ENCODE data around the gene TUBAL3.
A peak's percentile ranks its signal among the peaks of the same experiment; 100 is the strongest.

Gene TUBAL3
- long read RNA-seq, donor 1 = 0 reads
- long read RNA-seq, donor 2 = 0 reads
- long read RNA-seq, donor 3 = 0 reads
- long read RNA-seq, donor 4 = 0 reads
- long read RNA-seq, donor 5 = 0 reads
- long read RNA-seq, donor 6 = 0 reads
- long read RNA-seq, donor 7 = 0 reads
- long read RNA-seq, donor 8 = 0 reads

DNA sequence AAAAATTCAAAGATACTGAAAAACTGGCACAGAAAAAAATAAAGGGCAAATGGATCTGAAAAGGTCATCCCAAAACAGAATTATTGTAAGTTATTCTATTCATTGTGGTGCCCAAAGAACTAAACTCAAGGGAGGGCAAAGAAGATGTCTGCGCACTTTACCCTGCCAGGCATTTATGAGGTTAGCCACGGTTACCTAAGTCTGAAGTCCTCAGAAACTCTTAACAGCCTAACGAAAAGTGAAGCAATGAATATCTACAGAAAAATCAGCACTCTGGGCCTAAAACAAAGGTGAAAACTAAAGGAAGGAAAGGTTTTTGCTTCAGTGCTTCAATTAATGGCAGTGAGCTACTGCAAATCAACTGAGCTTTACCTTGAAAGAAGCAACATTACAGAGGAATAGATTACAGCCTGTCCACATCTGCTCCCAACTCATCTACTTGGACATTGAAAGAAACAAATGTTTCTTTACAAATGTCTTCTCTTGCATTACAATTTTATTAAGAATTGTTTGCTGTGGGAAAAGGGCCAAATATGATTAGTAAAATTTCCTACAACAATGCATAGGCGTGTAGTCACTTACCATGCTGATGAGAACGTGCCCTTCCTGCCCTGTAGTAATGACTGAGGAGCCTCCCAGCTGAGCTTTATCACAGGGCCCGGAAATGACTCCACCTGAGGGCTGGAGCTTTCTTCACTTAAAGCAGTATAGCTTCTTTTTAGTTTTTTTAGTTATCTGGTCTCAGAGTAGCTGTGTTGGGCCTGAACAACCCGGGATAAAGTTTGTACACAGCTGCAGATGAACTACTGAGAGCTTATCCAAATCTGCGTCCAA lies at the start of gene TUBAL3:
Gene TUBAL3 (minus strand): TSS at position 621 of the 834 bp plus-strand sequence. CDS start 36 bp downstream, at position 585.
- no peak for DNase-seq

DNA sequence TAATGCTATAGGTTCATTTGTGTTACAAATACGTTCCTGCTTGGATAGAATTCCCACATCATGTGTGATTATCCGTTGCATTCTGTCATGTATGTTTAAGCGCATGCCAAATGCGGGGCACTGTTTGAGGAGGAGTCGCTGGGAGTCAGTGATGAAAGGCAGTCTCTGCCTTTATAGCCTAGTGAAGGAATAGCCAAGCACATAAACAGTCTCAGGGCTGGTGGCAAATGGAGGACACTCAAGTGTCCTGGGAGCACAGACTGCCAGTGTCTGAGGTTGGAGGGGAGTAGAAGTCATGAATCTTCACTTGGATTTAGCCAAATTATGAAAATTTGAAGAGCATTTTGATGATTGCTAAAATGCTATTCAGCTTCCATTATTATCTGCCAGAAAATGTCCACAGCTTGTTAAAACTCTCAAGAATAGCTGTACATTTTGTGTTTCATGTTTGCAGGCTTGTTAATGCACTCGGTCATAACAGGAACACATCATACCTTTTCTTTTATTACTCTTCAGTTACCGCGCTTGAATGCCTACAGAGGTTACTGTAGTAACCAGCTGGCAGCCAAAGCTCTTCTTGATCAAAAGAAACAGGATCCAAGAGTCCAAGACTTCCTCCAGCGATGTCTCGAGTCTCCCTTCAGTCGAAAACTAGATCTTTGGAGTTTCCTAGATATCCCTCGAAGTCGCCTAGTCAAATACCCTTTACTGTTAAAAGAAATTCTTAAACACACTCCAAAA lies 49.3 kb upstream of the TUBAL3 start:
- no peak for DNase-seq

DNA sequence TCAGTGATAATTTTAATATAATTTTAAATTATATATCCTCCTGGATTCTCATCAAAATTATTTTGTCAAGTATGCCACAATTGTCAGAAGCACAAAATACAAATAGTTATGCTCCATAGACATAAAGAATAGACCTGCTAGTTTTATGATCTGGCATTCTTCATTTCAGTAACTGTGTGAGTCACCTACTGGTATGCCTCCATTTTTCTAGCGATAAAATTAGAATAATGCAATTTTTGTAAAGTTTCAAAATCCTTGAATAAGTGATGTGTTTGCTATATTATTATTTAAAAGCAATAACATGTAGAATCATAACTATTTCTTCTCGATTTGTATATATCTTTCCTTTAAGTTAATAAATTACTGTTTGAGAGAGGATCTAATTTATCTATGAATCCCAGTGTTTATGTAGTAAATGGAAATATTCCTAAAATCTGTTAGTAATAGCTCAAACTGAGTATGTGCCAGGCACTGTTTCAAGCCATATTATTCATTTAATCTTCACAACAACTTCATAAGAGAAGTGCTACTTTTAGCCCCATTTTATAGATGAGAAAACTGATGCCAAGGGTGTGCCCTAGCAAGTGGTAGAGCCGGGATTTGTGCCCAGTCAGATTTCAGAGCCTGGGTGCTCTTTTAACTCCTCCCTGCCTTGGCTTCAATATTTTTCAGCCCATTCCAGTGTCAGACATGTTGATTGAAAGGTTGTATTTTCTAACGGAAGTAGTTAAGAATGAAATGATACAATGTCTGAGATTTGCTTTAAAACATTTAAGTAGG lies 46.2 kb upstream of the TUBAL3 start:
- no peak for DNase-seq

DNA sequence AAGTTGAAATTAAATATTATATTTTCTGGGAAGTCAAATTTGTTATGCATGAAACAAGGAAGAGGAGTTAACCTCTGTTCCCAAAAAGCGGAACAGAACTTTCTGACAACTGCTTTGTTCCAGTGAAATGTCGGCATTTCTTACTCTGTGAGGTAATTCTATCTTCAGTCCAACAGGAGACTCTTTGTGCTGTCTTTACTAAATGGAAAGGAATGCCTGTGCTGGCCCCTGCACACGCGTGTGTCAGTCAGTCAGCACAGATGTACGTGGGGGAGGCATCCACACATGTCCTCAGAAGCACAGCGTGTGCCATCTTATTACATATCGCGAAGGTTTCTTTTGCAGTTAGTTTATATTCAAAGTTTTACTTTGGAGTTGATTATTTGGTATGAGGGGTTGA lies 45.2 kb upstream of the TUBAL3 start:
- DNase-seq = peak; percentile 44

DNA sequence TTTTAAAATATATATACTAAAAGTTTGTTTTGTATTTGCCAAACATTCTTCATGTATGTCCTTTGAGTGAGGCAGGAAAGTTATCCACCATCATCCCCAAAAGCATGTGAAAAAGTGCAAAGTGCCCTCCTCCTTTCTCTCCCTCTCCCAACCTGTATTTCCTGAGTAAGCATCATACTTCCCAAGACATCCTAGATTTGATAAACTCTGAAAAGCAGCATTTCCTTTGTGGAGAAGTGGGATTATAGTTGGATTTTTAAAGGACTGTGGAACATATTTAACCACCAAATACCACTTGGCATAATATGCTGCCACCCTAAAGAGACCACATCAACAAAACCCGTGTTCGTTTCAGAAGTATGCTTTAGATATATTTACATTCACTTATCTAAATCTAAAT lies 44.6 kb upstream of the TUBAL3 start:
- DNase-seq = peak; percentile 18

DNA sequence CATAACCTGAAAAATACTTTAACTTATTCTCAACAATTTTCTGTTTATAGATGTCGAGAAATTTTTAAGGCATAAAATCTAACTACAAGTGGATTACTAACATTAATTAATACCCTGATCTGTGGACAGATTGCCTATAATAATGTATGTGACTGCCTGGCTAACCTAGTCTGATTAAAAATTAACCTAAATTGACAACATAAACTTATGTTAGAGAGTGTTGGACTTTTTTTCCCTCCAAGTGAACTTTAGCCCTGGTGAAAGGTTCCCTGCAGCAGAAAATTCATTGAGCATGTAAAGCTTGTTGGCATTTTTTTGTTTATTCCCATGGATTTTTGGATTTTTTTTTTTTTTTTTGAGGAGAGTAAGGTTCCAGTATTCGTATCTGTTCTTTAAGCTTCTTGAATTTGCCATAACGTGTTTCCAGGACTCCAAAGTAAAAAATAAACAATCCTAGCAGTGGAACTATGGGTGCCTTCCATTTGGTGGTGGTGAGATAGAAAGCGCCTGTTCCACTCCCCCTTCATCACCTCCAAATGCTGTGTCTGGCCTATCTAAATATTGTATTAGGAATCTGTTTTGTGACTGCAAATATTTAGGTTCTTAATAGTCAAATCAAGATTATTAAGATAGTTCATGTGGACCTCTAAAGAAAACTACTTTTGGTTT lies 43.8 kb upstream of the TUBAL3 start:
- DNase-seq = no peak

DNA sequence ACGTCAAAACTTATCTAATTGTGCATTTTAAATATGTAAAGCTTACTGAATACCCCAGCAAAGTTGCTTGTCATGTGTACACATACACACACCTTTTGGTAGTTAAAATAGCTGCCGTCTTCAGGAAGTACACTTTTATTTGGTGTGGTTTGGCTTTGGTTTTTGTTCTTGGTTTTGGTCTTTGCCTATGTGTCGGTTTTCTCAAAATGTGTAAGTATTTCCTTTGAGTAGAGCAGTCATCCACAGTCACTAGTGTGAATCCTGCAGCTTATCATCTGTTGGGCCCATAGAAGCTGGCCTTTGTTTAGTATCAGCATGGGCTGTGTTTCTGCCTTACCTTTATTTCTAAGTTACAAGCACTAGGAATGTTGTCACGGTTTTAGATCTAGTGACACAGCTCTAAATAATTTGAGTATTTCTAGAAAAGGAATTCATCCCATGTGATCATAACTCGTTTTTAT lies 43.0 kb upstream of the TUBAL3 start:
- no peak for DNase-seq

DNA sequence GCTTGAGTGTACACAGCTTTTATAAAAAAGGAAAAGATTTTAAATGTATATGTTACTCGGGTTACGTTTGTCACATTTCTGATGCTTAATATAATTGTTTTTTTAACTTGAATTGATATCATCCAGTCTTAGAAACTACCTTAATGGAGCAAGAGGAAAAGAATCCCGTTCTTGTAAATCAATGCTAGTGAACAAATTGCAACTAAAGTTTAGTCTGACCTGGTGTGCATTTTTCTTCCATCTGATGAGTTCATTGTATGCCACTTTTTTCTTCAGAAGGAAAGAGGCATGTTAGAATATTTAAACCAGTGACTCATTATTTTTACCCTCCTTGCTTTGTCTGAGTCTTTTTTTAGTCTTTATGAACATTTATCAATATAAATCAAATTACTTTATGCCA lies 42.4 kb upstream of the TUBAL3 start:
- DNase-seq = no peak

DNA sequence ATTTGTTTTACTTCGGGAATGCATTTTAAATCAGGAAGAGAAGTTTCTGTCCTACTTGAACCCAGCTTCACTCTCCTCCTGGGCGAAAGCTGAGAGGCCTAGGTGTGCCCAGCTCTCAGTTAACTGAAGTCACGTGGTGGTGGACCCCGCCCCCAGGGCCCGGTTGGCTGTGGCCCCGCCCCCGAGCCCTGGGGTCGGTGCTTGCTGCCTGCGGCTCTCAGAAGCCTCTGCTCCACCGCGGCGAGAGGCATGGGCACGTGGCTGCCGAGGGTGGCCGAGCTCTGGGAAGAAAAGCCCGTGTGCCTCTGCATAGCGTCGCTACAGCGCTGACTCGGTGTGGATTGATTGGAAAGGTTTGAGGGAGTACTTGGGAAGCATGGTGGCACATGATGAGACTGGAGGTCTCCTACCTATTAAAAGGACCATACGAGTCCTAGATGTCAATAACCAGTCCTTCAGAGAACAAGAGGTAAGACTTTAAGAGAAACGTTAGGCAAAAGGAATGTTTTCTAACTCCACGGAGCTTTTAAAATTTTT lies 41.8 kb upstream of the TUBAL3 start:
- peak; percentile 79 for DNase-seq

DNA sequence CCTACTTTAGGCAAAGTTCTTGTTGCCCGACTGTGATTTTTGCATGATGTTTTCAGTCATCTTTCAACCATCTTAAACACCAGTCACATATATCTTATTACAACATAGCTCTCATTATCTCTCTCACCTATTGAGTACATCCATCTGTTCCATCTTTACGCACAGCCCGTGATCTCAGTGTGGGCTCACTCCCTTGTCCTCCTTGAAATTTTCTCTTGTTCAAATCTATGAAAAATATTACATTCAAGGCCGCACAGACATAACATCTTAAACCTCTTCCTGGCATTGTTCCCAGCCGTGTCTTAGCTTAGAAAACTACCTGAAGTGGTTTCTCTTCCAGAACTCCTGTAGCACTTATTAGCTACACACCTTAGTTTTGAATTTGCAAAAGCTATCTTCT lies 40.4 kb upstream of the TUBAL3 start:
- DNase-seq = no peak

DNA sequence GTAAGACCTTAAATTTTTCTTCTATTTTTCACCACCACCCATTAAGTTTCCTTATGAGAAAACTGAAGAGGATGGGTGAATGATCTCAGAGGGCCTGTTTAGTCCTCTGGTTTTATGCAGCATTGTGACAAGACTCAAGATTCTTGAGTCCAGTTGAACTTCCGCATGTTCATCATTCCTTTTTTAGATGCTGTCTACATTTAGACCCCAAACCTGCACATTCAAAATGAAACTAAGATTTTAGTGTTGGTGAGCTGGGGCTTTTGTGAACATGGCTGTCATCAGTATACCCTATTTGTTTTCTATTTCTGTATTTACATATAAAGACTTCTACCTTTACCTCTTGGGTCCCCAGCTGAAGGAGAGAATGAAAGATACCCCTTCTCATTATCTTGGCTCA lies 38.8 kb upstream of the TUBAL3 start:
- DNase-seq = no peak

DNA sequence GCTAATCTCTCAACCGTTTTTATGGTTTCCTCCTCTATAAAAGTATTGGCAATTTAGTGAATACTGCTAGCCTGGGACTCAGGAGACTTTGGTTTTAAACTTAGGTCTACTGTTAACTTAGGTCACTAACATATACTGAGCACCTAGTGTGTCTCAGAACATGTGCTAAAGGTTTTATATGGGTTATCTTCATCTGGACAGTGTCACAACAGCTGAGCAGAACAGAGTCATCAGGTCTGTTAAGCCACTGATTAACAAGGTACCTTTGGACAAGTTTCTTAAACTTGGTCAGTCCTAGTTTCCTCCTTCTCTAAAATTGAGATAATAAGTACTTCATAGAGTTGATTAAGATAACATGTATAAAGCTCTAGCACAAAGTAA lies 38.4 kb upstream of the TUBAL3 start:
- no peak for DNase-seq

DNA sequence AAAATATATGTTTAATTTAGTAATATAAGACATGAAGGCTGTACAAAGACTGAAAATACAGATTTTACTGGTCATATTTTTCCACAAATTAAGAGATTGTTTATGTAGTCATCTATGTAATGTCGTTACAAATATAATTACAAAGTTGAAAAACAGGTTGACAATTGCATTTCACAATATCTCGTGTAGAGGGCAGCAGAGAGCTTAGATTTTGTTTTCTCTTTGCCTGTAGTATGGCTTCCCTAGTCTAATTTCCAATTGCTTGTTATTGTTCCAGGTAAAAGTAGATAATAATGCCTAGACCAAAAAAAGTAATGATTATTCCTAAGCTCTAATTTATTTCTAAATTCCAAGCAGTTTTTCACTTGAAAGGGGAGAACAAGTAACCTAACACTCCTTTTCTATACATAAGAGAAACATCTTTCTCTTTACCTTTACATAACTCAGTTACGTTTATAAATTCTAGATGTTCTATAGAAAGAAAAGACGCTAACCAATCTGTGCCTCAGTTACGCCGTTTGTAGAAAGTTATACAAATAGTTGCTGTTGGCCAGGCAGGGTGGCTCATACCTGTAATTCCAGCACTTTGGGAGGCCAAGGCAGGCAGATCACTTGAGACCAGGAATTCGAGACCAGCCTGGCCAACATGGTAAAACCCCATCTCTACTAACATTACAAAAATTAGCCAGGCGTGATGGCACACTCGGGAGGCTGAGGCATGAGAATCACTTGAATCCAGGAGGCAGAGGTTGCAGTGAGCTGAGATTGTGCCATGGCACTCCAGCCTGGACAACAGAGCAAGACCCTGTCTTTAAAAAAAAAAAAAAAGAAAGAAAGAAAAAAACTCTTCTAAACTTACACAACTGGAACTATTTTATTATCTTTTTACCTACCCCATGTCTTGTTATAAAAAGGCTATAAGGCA lies 37.7 kb upstream of the TUBAL3 start:
- DNase-seq = no peak

DNA sequence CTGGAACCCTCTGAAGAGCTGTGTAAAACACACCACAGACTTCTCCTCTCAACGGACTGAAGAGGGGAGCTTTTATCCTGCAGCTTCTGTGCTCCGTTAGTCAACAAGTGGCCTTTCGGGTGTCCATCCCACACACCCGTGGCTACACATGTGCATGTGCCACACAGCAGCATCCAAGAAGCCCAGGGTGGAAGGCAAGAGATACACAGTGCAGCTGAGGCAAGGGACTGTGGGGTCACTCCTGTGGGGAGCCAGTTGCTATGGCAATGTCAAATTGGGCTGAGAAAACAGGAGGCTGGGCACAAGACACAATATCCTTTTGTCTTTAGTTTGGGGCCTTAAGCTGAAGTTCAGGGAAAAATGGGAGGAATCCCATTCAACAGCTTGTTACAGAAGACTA lies 36.5 kb upstream of the TUBAL3 start:
- no peak for DNase-seq

DNA sequence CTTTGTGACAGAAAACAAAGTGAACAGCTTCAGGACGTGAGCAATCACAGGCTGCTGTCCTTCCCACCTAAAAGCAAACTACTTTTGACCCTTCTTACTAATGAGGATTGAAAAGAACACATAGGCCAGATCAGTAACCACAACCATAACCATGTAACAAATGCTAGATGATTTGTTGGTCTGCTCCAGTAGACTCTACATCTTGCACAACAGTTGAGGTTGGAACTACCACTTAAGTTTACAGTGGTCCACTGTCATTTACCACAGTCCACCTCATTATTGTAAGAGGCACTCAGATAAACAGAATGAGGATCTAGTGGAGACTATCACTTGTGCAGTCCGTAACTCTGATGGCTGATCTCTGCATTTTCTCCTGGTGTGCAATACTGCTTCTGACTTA lies 35.6 kb upstream of the TUBAL3 start:
- no peak for DNase-seq

DNA sequence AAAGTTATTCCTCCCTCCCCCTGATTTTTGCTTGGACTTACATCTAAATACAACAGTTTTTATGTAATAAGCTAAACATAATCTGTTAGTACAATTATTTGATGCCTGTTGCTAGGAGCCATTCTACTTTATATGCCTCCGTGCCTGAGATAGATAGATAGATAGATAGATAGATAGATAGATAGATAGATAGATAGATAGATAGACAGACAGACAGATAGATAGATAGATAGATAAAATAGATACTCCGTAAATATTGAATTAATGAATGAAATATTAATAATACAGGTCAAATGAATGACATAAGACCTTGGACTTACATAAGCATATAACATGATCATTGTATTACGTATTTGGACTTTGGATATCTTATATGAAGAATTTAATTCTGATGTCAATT lies 30.7 kb upstream of the TUBAL3 start:
- DNase-seq = no peak

DNA sequence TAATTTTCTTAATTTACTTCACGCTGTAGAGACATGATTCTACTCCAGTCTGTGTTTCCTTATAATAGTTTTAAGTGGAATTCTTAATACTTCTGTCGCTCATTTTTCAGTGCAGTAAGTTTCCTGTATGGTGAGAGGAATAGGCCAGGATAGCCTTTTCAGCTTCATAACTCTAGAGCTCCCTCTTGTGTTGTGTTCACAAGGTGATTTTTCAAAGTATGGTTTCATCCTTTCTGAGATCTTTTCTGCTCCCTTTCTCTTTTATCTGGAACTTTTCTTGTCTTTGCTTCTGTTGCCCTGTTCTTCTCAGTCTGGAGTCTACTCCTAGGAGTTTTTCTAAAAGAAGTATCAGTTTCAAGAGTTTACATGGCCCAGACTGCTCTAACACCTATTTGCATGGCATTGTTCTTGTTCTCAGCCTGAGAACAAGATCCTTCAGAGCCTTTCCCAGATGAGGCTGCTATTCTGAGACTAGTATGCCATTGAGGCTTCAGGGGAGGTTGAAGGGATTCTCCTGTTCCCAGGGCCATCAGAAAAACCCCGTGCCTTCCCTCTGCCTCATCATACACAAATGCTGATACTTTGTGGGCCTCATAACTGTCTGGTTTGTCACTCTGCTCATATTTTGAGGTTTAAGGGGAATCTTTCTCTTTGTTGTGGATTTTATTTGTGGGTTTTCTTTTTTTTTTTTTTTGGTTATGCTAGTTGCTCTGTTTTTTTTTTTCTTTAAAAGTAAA lies 29.6 kb upstream of the TUBAL3 start:
- no peak for DNase-seq

DNA sequence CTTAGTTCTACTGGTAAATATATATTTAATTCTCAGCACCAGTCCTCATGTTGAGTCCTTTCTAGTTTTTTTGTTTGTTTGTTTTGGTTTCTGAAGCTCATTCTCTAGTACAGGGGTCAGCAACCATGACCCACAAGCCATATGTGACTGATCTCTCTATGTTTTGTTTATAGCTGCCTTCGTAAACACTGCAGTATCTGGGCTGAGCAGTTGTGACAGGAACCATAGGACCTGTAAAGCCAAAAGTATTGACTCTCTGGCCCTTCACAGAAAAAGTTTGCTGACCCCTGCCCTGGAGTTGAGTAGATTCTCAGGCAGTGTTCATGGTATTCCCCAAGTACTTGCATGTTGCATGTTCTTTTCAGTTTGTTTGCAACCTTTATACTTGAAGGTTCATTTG lies 28.6 kb upstream of the TUBAL3 start:
- no peak for DNase-seq

DNA sequence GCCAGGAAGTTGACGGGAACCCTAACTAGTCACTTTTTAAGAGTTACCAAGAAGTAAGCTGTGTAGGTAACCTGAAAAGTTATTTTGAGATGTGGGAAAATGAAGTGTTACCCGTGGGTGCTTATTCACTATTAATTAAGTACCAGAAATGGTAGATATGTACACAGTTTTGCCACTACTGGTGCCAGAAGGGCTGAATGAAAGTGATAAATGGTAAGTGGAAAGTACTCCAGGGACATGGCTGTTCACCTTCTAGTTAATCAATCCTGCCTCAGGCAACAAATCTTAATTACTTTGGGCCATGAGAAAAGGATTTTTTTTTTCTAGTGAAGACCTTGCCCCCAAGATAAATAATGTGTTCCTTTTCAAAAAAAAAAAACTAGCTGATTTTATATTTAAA lies 23.5 kb upstream of the TUBAL3 start:
- DNase-seq = no peak

DNA sequence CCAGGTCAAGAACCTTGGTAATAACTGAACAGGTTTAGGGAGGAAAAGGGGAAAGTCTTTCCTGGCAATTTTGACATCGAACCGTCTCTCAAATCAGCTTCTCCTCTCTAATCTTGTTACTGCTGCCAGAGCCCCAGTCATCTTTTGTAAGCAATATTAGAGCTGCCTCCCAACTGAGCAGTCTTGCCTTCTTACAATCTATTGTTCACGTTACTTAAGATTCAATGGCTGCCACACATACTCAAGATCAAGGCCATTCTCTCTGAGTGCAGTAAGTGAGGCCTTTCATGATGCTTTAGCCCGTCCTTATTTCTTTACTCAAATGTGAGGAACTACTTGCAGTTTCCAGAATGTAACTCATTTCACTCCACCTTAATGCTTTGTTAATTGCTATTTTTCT lies 20.1 kb upstream of the TUBAL3 start:
- DNase-seq = no peak

Data from right kidney (tissue), 9 donors.